IMR-90 (cell line): Measurements from ENCODE around the gene FLNA. TPM values are rescaled to one million over a fixed set of nuclear protein-coding genes. Genes with fewer than 3 reads are reported as not detected.
A peak's percentile ranks its signal among the peaks of the same experiment; 100 is the strongest.

Experiments
- ATAC-seq: fragments of 200-7000 bp; cut with Tn5 transposase; 2 replicates; pipeline ENCODE4 v1.9.1; 2020; ENCODE audit warnings: low read depth, mild to moderate bottlenecking, moderate library complexity
- BruUV-seq: library from RNA; stranded (reverse); fragments of 400-500 nt; replicated peaks from 2 replicates; lab custom pipeline; 2021; lab: Mats Ljungman, UMichigan
- CTCF ChIA-PET: fragments of 300-600 bp; formaldehyde crosslinking; extraction: SDS; loops from one replicate; lab custom pipeline; 2021; ENCODE audit warnings: antibody characterized with exemption; lab: Yijun Ruan, JAX
- POLR2A ChIA-PET: fragments of 300-600 bp; sonication (Branson Sonifier 250); formaldehyde crosslinking; loops from one replicate; lab custom pipeline; 2022; ENCODE audit warnings: antibody characterized with exemption; ENCODE audit not compliant: unreplicated experiment; lab: Charles Lee
- DNase-seq: peaks from one replicate; pipeline ENCODE4 v3.0.0; 2013
- H2AFZ ChIP-seq: replicated peaks from 2 replicates; pipeline ENCODE3; 2013; ENCODE audit warnings: low read length, mild to moderate bottlenecking; ENCODE audit not compliant: poor library complexity
- H2AK5ac ChIP-seq: 2 replicates; pipeline ENCODE4 v1.6.1; 2013; ENCODE audit warnings: low read depth, low read length, inconsistent platforms
- H2AK9ac ChIP-seq: replicated peaks from 2 replicates; pipeline ENCODE3; 2013; ENCODE audit warnings: mild to moderate bottlenecking, low read depth, low read length, moderate library complexity; ENCODE audit not compliant: poor library complexity
- H2BK120ac ChIP-seq: 2 replicates; pipeline ENCODE4 v1.6.1; 2013; ENCODE audit warnings: low read depth, low read length, inconsistent platforms
- H2BK15ac ChIP-seq: 3 replicates; pipeline ENCODE4 v1.6.1; 2013; ENCODE audit warnings: low read depth, low read length, inconsistent platforms
- H2BK20ac ChIP-seq: 2 replicates; pipeline ENCODE4 v1.6.1; 2013; ENCODE audit warnings: low read depth, mild to moderate bottlenecking, inconsistent platforms, low read length, moderate library complexity
- H2BK5ac ChIP-seq: 2 replicates; pipeline ENCODE4 v1.6.1; 2013; ENCODE audit warnings: mild to moderate bottlenecking, low read depth, low read length, inconsistent platforms; ENCODE audit not compliant: poor library complexity, severe bottlenecking
- H3K14ac ChIP-seq: replicated peaks from 2 replicates; pipeline ENCODE4 v1.6.1; 2013; ENCODE audit warnings: low read depth, low read length, inconsistent platforms
- H3K18ac ChIP-seq: 2 replicates; pipeline ENCODE4 v1.6.1; 2013; ENCODE audit warnings: low read depth, low read length, control low read depth
- H3K23ac ChIP-seq: 2 replicates; pipeline ENCODE4 v1.6.1; 2013; ENCODE audit warnings: low read depth, low read length, inconsistent platforms
- H3K27ac ChIP-seq: 2 replicates; pipeline ENCODE4 v1.5.1; 2013; ENCODE audit warnings: mild to moderate bottlenecking, control low read depth, low read length; ENCODE audit not compliant: insufficient read depth
- H3K27me3 ChIP-seq: 2 replicates; pipeline ENCODE4 v1.6.1; 2013; ENCODE audit warnings: low read length; ENCODE audit not compliant: control insufficient read depth, insufficient read depth
- H3K36me3 ChIP-seq: 2 replicates; pipeline ENCODE4 v1.6.1; 2013; ENCODE audit warnings: low read length, mixed read lengths; ENCODE audit not compliant: control insufficient read depth, insufficient read depth
- H3K4ac ChIP-seq: 2 replicates; pipeline ENCODE4 v1.6.1; 2013; ENCODE audit warnings: low read depth, low read length, inconsistent platforms
- H3K4me1 ChIP-seq: 2 replicates; pipeline ENCODE4 v1.6.1; 2013; ENCODE audit warnings: low read length, mixed read lengths; ENCODE audit not compliant: control insufficient read depth, insufficient read depth
- H3K4me2 ChIP-seq: 2 replicates; pipeline ENCODE4 v1.6.1; 2013; ENCODE audit warnings: low read depth, mild to moderate bottlenecking, control low read depth, low read length, moderate library complexity
- H3K4me3 ChIP-seq: 2 replicates; pipeline ENCODE4 v1.5.1; 2013; ENCODE audit warnings: low read depth, mild to moderate bottlenecking, control low read depth, low read length, moderate library complexity; ENCODE audit not compliant: insufficient read depth
- H3K56ac ChIP-seq: 2 replicates; pipeline ENCODE4 v1.6.1; 2013; ENCODE audit warnings: low read length, inconsistent platforms; ENCODE audit not compliant: insufficient read depth; ENCODE audit errors: extremely low read depth
- H3K79me1 ChIP-seq, 2 experiments: 2 replicates each; pipeline ENCODE4 v1.6.1; 2013; ENCODE audit warnings: low read length in 2 of 2, inconsistent platforms in 1 of 2, low read depth in 1 of 2
- H3K9ac ChIP-seq: 2 replicates; pipeline ENCODE4 v1.6.1; 2013; ENCODE audit warnings: low read depth, low read length, control low read depth
- H3K9me1 ChIP-seq: 2 replicates; pipeline ENCODE4 v1.6.1; 2013; ENCODE audit warnings: low read length, inconsistent platforms; ENCODE audit not compliant: insufficient read depth
- H3K9me3 ChIP-seq: 2 replicates; pipeline ENCODE4 v1.6.1; 2013; ENCODE audit warnings: low read length; ENCODE audit not compliant: control insufficient read depth, insufficient read depth
- H4K20me1 ChIP-seq: 2 replicates; pipeline ENCODE4 v1.6.1; 2013; ENCODE audit warnings: low read length, inconsistent platforms; ENCODE audit not compliant: insufficient read depth
- H4K5ac ChIP-seq: 2 replicates; pipeline ENCODE4 v1.6.1; 2013; ENCODE audit warnings: mild to moderate bottlenecking, low read depth, low read length, control low read depth
- H4K8ac ChIP-seq, 2 experiments: 2 replicates each; pipeline ENCODE4 v1.6.1; 2013; ENCODE audit warnings: low read depth in 2 of 2, low read length in 2 of 2, control low read depth in 1 of 2, inconsistent platforms in 1 of 2
- H4K91ac ChIP-seq: 2 replicates; pipeline ENCODE4 v1.6.1; 2013; ENCODE audit warnings: low read depth, low read length, inconsistent platforms; ENCODE audit not compliant: insufficient read depth
- CHD1 ChIP-seq: IDR thresholded peaks from 2 replicates; pipeline ENCODE4 v1.6.1; 2012; ENCODE audit warnings: low read depth, low read length, improper control_type of control experiment
- ELK1 ChIP-seq: fragments of 150-350 bp; IDR thresholded peaks from 2 replicates; pipeline ENCODE4 v1.6.1; 2016; ENCODE audit warnings: low read depth, mild to moderate bottlenecking, low read length, moderate library complexity, borderline replicate concordance
- FOS ChIP-seq: fragments of 150-350 bp; IDR thresholded peaks from 2 replicates; pipeline ENCODE4 v1.6.1; 2016; ENCODE audit warnings: low read depth, low read length
- MAFK ChIP-seq: IDR thresholded peaks from 2 replicates; pipeline ENCODE4 v1.6.1; 2012; ENCODE audit warnings: low read depth, low read length, improper control_type of control experiment
- NFE2L2 ChIP-seq: fragments of 150-350 bp; IDR thresholded peaks from 2 replicates; pipeline ENCODE4 v1.6.1; 2016; ENCODE audit warnings: low read depth, mild to moderate bottlenecking, low read length
- RCOR1 ChIP-seq: IDR thresholded peaks from 2 replicates; pipeline ENCODE4 v1.6.1; 2012; ENCODE audit warnings: mild to moderate bottlenecking, low read length, improper control_type of control experiment; ENCODE audit not compliant: insufficient replicate concordance
- SMC3 ChIP-seq: fragments of 150-350 bp; IDR thresholded peaks from 2 replicates; pipeline ENCODE4 v1.6.1; 2016; ENCODE audit warnings: low read depth, mild to moderate bottlenecking, antibody characterized with exemption, low read length, moderate library complexity
- WGBS, 2 experiments: methylation state at CpG; one replicate each; pipeline versions ENCODE4 v1.1.5 to v1.1.7; 2013; ENCODE audit warnings: missing lambda C conversion rate in 2 of 2; ENCODE audit not compliant: insufficient read length in 1 of 2; ENCODE audit errors: extremely low coverage in 2 of 2; 5-methylcytosine and 5-hydroxymethylcytosine counted together
- dilution Hi-C: fragments of 300-500 bp; cut with HindIII; formaldehyde crosslinking; loops from one replicate; pipeline ENCODE4 v1.14.3; 2018; ENCODE audit warnings: low sequenced_read_pairs; ENCODE audit not compliant: unreplicated experiment
- in situ Hi-C: fragments of 300-500 bp; cut with MboI; formaldehyde crosslinking; loops from 3 replicates; pipeline ENCODE4 v1.14.3; 2019; ENCODE audit warnings: low sequenced_read_pairs, inconsistent platforms, mixed read lengths
- intact Hi-C: fragments of 100-400 bp; cut with micrococcal nuclease; formaldehyde crosslinking; loops from 2 replicates; pipeline ENCODE4 v1.10.0; 2022
- polyA plus RNA-seq, 3 experiments: library from polyadenylated mRNA; depleted of rRNA; stranded (reverse); fragments of >200 nt; gene quantifications; 2 replicates each; pipeline ENCODE4 v1.2.3, GENCODE V29; 2012; ENCODE audit warnings: low replicate concordance in 1 of 3
- total RNA-seq: library from RNA; depleted of rRNA; stranded (reverse); fragments of >200 nt; gene quantifications from 2 replicates; pipeline ENCODE4 v1.2.3, GENCODE V29; 2012

The FLNA gene
- total and polyA plus RNA-seq, 2 of the 4 experiments (the other 2 are of a cell fraction): 1,356 to 1,357 TPM

DNA sequence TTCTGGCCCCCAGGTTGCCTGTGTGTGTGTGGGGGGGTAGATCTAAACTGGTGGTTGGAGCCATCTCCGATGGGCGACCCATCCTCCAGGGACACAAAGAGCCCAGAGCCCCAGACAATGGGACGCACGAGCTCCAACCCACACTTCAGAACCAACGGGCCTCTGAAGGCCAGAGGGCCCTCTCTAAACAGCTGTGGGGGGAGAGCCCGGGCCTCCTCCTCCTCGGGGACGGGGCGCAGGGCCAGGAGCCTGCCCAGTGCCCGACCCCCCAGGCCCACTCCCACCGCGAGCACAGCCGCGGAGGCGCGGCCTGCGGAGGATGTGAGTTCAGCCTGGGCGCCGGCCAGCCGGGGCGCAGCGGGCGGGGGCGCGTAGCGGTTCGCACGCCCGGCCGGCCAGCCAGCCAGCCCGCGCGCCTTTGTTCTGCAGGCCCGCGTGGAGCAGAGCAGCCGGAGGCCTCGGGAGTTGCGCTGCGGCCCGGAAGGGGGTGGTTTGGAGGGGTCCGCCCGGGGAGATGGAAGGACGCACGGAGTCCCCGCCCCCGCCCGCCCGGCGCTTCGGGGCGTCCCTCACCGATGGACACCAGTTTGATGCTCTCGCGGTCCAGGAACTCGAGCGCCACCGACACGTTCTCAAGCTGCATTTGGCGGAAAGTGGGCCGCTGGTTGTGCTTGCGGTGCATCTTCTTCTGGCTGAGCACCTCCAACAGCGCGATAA is 4.0 kb downstream of the FLNA start:
- intact Hi-C loops: loop anchor here (5.0 kb wide), 1 partner anchor 162 kb away; no protein-coding TSS in a partner anchor
- Histone ChIP-seq H2BK120ac (peak overlapping the region; percentile 57), H3K18ac (peak overlapping the region; percentile 70), H3K79me1 (peaks cover 0 to 13% of the 10 kb centered on the region in 2 experiments; a peak in 1 of 4 replicates), H4K91ac (peak overlapping the region; percentile 93), H3K4me2 (peak overlapping the region; percentile 68), H2BK15ac (0 out of 3 replicates have a peak overlapping the region, but pooled peaks have one; percentile 1), H2BK20ac (no peak overlapping the region), H3K9me3 (no peaks in the 10 kb centered on the region), H2BK5ac (peak overlapping the region; percentile 94), H3K36me3 (peaks cover 43% of the 10 kb centered on the region), H4K20me1 (peaks cover 56% of the 10 kb centered on the region), H3K56ac (peak overlapping the region; percentile 99), H4K8ac (peak overlapping the region; percentile 95 to 97), H2AK9ac (peak overlapping the region; percentile 98), H3K4me3 (peak overlapping the region; percentile 95), H3K27ac (peak overlapping the region; percentile 99), H3K9me1 (no peaks in the 10 kb centered on the region), H3K27me3 (no peaks in the 10 kb centered on the region), H2AFZ (peak overlapping the region; percentile 13), H3K4me1 (peaks cover 9% of the 10 kb centered on the region), H3K14ac (peak overlapping the region; percentile 92), H3K9ac (peak overlapping the region; percentile 100), H3K23ac (peak overlapping the region; percentile 99), H4K5ac (peak overlapping the region; percentile 73), H3K4ac (peak overlapping the region; percentile 98), H2AK5ac (peak overlapping the region; percentile 95)
- ATAC-seq: no peak
- BruUV-seq: no TSS peak
- 29% methylated on average over 41 of the region's 63 CpGs; no CpG with 5 or more reads in 1 of the 2 experiments for WGBS, 2 experiments
- CTCF ChIA-PET: no interaction called here
- DNase-seq: no peak
- TF ChIP-seq NFE2L2 (no peak), MAFK (no peak), RCOR1 (no peak), FOS (no peak), SMC3 (no peak), CHD1 (no peak), ELK1 (no peak)
- in situ Hi-C loops: no loop called here
- dilution Hi-C loops: no loop called here
- POLR2A ChIA-PET: interaction anchor here (0.6 to 1.3 kb wide), 3 partner anchors 9 to 421 kb away, joined by 3 to 4 read pairs (median 3); partner anchors contain the start of genes EMD and RPL10
